ENCODE measurements around the gene CAMK2D.

Gene CAMK2D

DNA sequence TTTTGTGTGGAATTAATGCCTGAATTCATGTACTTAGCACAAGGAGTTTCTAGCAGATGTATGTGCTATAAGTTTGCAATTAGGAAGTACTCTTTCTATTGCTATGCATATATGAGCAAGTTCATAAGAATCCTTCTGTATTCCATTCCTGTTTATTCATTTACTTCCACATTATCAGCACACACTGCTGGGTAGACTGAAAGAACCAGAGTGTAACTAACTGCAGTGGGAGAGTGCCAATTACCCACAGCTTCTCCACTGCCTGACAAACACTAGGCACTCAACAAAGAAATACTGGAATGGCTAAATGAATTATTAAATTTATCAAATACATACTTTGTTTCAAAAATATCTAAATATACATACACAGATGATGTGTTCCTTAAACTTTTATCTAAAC, 219.6 kb downstream of the CAMK2D start:
- no peak overlapping the region for H3K27ac ChIP-seq (ENCODE audit: low read depth, low read length)
- H3K4me1 ChIP-seq (ENCODE audit: insufficient read depth, low read length): no peaks in the 10 kb centered on the region
- H3K9ac ChIP-seq (ENCODE audit: low read depth, low read length): no peak overlapping the region
- H3K36me3 ChIP-seq (ENCODE audit: insufficient read depth, low read length): no peaks in the 10 kb centered on the region; the same call in 1 of the 2 replicates
- H3K4me3 ChIP-seq (ENCODE audit: low read length): no peak overlapping the region
- no peaks in the 10 kb centered on the region for H3K9me3 ChIP-seq (ENCODE audit: insufficient read depth, low read depth, low read length)
- H3K27me3 ChIP-seq (ENCODE audit: insufficient read depth, low read length): no peaks in the 10 kb centered on the region

DNA sequence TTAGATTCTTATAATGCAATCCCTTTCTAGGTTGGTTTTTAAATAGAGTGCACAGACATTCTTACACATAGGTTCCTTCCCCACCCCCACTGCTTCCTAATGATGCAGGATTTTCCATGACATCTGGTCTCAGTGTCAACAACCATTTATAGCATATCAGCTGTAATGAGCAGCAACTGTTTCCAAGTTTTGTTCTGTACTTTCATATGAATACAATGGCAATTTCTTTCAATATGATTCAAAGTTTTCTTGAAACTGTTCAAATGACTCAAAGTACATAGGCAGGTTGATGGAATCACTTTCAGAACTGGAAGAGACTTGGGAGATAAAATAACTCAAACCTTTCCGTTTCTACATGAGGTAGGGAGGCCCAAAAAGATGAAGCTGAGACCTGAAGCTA, 220.7 kb downstream of the CAMK2D start:
- no peaks in the 10 kb centered on the region for H3K27me3 ChIP-seq (ENCODE audit: insufficient read depth, low read length)
- no peak overlapping the region for H3K9ac ChIP-seq (ENCODE audit: low read depth, low read length)
- no peak overlapping the region for H3K4me3 ChIP-seq (ENCODE audit: low read length)
- WGBS: 100% methylated on average over 1 of the region's 1 CpG
- no peak overlapping the region for H3K27ac ChIP-seq (ENCODE audit: low read depth, low read length)
- H3K9me3 ChIP-seq (ENCODE audit: insufficient read depth, low read depth, low read length): no peaks in the 10 kb centered on the region
- H3K4me1 ChIP-seq (ENCODE audit: insufficient read depth, low read length): peaks cover 1% of the 10 kb centered on the region; the same call in 1 of the 2 replicates
- no peaks in the 10 kb centered on the region; the same call in 1 of the 2 replicates for H3K36me3 ChIP-seq (ENCODE audit: insufficient read depth, low read length)

DNA sequence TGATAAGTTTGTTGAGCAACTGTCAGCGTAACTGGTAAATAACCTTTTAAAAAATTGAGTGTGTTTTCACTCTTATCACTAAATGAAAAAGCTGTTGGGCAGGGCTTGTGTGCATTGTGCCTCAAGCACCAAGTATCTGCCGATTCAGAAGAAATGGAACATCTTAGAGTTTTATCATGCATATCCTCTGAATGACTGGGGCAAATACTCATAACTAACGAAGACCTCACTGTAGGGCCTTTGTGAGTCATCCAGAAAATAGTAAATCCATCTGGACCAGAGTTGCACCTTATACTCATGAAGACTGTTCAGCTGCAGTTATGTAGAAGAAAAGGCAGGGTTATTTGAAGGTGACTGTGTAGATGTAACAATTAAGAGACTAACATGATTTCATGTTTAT, 222.1 kb downstream of the CAMK2D start:
- Histone ChIP-seq H3K36me3 (ENCODE audit: insufficient read depth, low read length) (no peaks in the 10 kb centered on the region), H3K27me3 (ENCODE audit: insufficient read depth, low read length) (no peaks in the 10 kb centered on the region)
- WGBS: 92% methylated on average over 3 of the region's 3 CpGs

DNA sequence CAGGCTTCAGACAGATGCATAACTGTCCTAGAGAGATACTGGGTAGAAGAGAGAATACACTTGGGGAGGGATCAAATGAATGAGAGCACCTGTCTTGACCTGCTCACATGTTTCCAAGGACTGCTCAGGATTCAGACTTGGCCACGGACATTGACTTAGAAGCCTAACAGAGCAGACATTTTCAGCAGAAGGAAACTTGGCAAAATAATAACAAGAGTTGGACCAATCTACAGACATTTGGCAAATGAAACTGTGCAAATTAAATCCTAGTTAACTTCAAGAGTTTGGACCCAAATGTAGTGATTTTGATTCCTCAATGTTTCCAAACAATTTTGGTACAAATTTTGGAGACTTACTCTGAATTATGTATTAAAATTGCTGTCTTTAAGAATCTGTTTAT, 223.9 kb downstream of the CAMK2D start:
- Histone ChIP-seq H3K4me1 (ENCODE audit: insufficient read depth, low read length) (peaks cover 6% of the 10 kb centered on the region; the same call in 1 of the 2 replicates), H3K9ac (ENCODE audit: low read depth, low read length) (no peak overlapping the region), H3K27ac (ENCODE audit: low read depth, low read length) (no peak overlapping the region), H3K36me3 (ENCODE audit: insufficient read depth, low read length) (no peaks in the 10 kb centered on the region), H3K4me3 (ENCODE audit: low read length) (no peak overlapping the region), H3K27me3 (ENCODE audit: insufficient read depth, low read length) (no peaks in the 10 kb centered on the region), H3K9me3 (ENCODE audit: insufficient read depth, low read depth, low read length) (no peaks in the 10 kb centered on the region)
- 88% methylated on average over 1 of the region's 1 CpG for WGBS

More for the DNA sequence above, 222.1 kb downstream of the CAMK2D start:
- Histone ChIP-seq H3K4me1 (ENCODE audit: insufficient read depth, low read length) (peaks cover 6% of the 10 kb centered on the region; the same call in 1 of the 2 replicates), H3K9me3 (ENCODE audit: insufficient read depth, low read depth, low read length) (no peaks in the 10 kb centered on the region), H3K9ac (ENCODE audit: low read depth, low read length) (no peak overlapping the region), H3K27ac (ENCODE audit: low read depth, low read length) (no peak overlapping the region), H3K4me3 (ENCODE audit: low read length) (no peak overlapping the region)

DNA sequence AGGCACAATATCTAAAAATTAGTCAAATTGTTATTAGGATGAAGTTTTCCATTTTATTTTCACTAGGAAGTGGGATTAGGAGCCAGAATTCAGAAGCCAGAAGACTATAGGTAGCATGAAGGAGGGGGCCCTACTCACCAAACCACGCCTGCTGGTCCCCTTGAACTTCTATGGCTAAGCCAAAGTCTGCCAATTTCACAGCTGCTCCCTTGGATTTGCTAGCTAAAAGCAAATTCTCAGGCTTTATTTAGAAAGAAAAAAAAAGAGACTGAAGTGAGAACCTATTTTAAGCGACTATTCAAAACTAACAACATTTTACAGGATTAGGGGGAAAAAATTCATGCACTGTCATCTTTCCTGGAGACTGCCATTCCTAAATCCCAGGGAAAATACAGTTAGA, 224.3 kb downstream of the CAMK2D start:
- WGBS: 94% methylated on average over 2 of the region's 2 CpGs
- Histone ChIP-seq H3K36me3 (ENCODE audit: insufficient read depth, low read length) (no peaks in the 10 kb centered on the region), H3K4me1 (ENCODE audit: insufficient read depth, low read length) (peaks cover 6% of the 10 kb centered on the region; the same call in 1 of the 2 replicates)

DNA sequence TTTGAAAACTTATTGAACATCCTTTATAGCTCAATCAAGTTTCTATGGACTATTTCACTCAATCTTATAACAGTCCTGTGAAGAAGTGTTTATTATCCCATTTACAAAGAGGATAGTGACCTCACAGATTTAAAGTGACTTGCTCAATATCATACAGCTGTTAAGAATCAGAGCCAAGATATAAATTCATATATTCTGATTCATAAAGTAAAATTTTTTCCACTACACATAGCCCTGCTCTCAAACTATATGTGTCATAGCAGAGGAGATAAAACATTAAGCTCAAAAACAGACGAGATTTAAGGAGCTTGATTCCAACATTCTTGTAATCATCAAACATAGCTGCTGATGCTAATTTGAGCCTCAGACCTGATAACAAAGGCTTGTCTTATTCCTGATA, 226.8 kb downstream of the CAMK2D start:
- Histone ChIP-seq H3K9ac (ENCODE audit: low read depth, low read length) (no peak overlapping the region), H3K4me3 (ENCODE audit: low read length) (no peak overlapping the region), H3K4me1 (ENCODE audit: insufficient read depth, low read length) (peaks cover 6% of the 10 kb centered on the region; the same call in 1 of the 2 replicates), H3K27ac (ENCODE audit: low read depth, low read length) (no peak overlapping the region), H3K27me3 (ENCODE audit: insufficient read depth, low read length) (no peaks in the 10 kb centered on the region), H3K36me3 (ENCODE audit: insufficient read depth, low read length) (no peaks in the 10 kb centered on the region), H3K9me3 (ENCODE audit: insufficient read depth, low read depth, low read length) (no peaks in the 10 kb centered on the region)
- 87% methylated on average over 1 of the region's 1 CpG for WGBS

More for the DNA sequence above, 224.3 kb downstream of the CAMK2D start:
- no peaks in the 10 kb centered on the region for H3K9me3 ChIP-seq (ENCODE audit: insufficient read depth, low read depth, low read length)
- H3K27me3 ChIP-seq (ENCODE audit: insufficient read depth, low read length): no peaks in the 10 kb centered on the region
- no peak overlapping the region for H3K27ac ChIP-seq (ENCODE audit: low read depth, low read length)
- no peak overlapping the region for H3K4me3 ChIP-seq (ENCODE audit: low read length)
- H3K9ac ChIP-seq (ENCODE audit: low read depth, low read length): no peak overlapping the region

DNA sequence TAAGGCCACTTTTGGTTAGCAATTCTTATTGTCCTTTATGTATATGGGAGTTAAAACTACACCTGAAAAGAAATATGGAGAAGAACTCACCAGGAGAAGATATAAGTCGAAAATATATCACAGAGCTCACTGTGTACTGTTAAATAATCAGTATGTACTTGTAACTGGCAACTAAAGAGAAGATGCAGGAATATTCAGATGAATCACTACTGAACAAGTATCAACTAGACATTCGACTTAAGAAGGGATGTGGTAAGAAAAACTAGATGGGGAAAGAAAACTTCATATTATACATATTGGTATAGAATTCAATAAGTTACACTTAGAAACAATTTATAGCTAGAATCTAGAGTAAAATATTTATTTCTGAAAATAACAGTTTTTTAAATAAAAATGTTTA, 230.0 kb downstream of the CAMK2D start:
- Histone ChIP-seq H3K36me3 (ENCODE audit: insufficient read depth, low read length) (no peaks in the 10 kb centered on the region; the same call in 1 of the 2 replicates), H3K4me1 (ENCODE audit: insufficient read depth, low read length) (peaks cover 16% of the 10 kb centered on the region; the same call in 1 of the 2 replicates), H3K9ac (ENCODE audit: low read depth, low read length) (no peak overlapping the region), H3K4me3 (ENCODE audit: low read length) (no peak overlapping the region), H3K27ac (ENCODE audit: low read depth, low read length) (no peak overlapping the region), H3K27me3 (ENCODE audit: insufficient read depth, low read length) (no peaks in the 10 kb centered on the region), H3K9me3 (ENCODE audit: insufficient read depth, low read depth, low read length) (no peaks in the 10 kb centered on the region)
- 100% methylated on average over 1 of the region's 2 CpGs for WGBS

DNA sequence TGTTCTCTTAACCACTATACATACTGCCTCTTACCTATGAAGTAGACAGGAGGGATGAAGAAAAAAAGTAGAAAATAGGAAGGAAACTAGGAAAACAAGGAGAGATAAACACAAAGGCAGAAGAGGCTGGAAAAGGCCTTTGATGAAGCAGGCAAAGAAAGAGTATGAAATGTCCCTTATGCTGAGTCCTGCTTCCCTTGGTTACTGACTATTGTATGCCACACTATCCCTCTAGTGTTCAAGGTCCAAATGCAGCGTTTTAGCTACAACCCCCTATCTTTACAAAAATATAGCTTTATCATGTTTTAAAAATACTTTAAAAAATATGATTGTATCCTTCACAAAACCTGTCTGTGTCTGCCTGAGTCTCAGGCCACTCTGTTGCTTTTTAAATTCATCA, 233.1 kb downstream of the CAMK2D start:
- Histone ChIP-seq H3K4me1 (ENCODE audit: insufficient read depth, low read length) (peaks cover 10% of the 10 kb centered on the region; the same call in 1 of the 2 replicates), H3K4me3 (ENCODE audit: low read length) (no peak overlapping the region), H3K9ac (ENCODE audit: low read depth, low read length) (no peak overlapping the region), H3K27ac (ENCODE audit: low read depth, low read length) (no peak overlapping the region), H3K9me3 (ENCODE audit: insufficient read depth, low read depth, low read length) (no peaks in the 10 kb centered on the region), H3K36me3 (ENCODE audit: insufficient read depth, low read length) (no peaks in the 10 kb centered on the region; the same call in 1 of the 2 replicates), H3K27me3 (ENCODE audit: insufficient read depth, low read length) (no peaks in the 10 kb centered on the region)
- 90% methylated on average over 1 of the region's 1 CpG for WGBS

DNA sequence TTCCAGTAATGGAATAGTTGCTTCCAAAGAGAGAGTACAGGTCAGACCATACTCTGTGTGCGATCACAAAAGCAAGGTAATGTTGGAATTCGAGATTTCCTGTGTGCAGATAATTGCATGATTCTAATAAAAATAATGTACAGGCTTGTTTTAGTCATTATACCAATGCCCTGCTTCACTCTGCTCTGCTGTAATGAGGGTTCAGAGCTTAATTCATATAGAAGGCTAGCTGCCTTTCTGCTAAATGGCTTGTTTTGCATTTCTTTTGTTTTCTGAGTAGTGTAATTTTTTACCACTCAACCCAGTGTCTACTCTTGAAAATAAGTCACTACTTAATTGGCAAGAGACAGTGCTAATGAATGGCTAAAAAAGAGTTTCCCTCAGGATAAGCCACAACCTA, 236.0 kb downstream of the CAMK2D start:
- no peak overlapping the region for H3K9ac ChIP-seq (ENCODE audit: low read depth, low read length)
- H3K27me3 ChIP-seq (ENCODE audit: insufficient read depth, low read length): no peaks in the 10 kb centered on the region
- 92% methylated on average over 2 of the region's 2 CpGs for WGBS
- no peak overlapping the region for H3K4me3 ChIP-seq (ENCODE audit: low read length)
- H3K9me3 ChIP-seq (ENCODE audit: insufficient read depth, low read depth, low read length): no peaks in the 10 kb centered on the region
- peaks cover 10% of the 10 kb centered on the region; the same call in 1 of the 2 replicates for H3K4me1 ChIP-seq (ENCODE audit: insufficient read depth, low read length)
- H3K27ac ChIP-seq (ENCODE audit: low read depth, low read length): no peak overlapping the region
- no peaks in the 10 kb centered on the region; the same call in 1 of the 2 replicates for H3K36me3 ChIP-seq (ENCODE audit: insufficient read depth, low read length)

DNA sequence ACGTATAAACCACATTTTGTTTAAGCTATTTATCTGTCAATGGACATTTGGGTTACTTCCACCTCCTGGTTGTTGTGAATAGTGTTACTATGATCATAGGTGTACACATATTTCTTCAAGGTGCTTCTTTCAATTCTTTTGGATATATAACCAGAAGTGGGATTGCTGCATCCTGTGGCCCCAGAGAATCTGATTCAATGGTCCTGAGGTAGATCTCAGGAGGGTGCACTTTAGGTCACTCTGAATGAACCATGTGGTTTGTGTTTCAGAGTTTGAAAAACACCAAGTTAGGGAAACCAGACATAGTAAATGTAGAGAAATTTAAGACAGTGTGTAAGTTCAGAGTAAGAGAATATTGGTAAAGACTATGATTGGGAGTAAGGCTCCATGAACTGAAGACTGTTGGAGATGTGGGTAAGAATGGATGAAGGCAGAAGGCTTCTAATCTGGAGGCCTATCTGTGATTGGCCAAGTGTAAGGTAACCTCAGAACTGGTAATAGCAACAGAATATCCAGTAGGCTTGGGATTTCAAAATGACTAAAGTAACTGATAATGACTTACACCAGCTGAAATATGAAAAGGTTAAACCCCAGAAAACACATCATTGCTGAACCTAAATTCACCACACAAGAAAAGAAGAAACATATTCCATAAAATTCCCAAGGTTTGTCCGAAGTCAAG, 236.9 kb downstream of the CAMK2D start:
- Histone ChIP-seq H3K27ac (ENCODE audit: low read depth, low read length) (no peak overlapping the region), H3K27me3 (ENCODE audit: insufficient read depth, low read length) (no peaks in the 10 kb centered on the region), H3K36me3 (ENCODE audit: insufficient read depth, low read length) (no peaks in the 10 kb centered on the region; the same call in 1 of the 2 replicates), H3K9me3 (ENCODE audit: insufficient read depth, low read depth, low read length) (no peaks in the 10 kb centered on the region), H3K4me1 (ENCODE audit: insufficient read depth, low read length) (peaks cover 10% of the 10 kb centered on the region; the same call in 1 of the 2 replicates), H3K9ac (ENCODE audit: low read depth, low read length) (no peak overlapping the region), H3K4me3 (ENCODE audit: low read length) (no peak overlapping the region)
- WGBS: 100% methylated on average over 1 of the region's 2 CpGs

DNA sequence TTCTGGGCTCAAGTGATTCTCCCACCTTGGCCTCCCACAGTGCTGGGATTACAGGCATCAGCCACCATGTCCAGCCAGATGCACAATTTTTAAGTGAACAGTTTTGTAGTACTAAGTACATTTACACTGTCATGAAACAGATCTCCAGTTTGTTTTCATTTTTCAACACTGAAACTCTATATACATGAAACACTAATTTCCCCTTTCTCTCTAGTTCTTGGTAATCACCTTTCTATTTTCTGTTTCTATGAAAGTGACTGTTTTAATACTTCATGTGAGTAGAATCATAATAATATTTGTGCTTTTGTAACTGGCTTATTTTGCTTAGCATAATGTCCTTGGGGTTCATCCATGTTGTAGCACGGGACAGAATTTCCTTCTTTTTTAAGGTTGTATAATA, 237.4 kb downstream of the CAMK2D start:
- no peaks in the 10 kb centered on the region for H3K27me3 ChIP-seq (ENCODE audit: insufficient read depth, low read length)
- no peaks in the 10 kb centered on the region for H3K36me3 ChIP-seq (ENCODE audit: insufficient read depth, low read length)
- H3K9me3 ChIP-seq (ENCODE audit: insufficient read depth, low read depth, low read length): no peaks in the 10 kb centered on the region
- no peak overlapping the region for H3K9ac ChIP-seq (ENCODE audit: low read depth, low read length)
- H3K27ac ChIP-seq (ENCODE audit: low read depth, low read length): no peak overlapping the region
- H3K4me1 ChIP-seq (ENCODE audit: insufficient read depth, low read length): peaks cover 10% of the 10 kb centered on the region; the same call in 1 of the 2 replicates
- H3K4me3 ChIP-seq (ENCODE audit: low read length): no peak overlapping the region
- WGBS: no CpG with 5 or more reads among the region's 1 CpG
